Parathyroid adenoma (tissue), 2 donors: ENCODE data around the gene FXYD5.
"Not testable (repeated sequence)": the region's sequence is repeated elsewhere in the genome, so short reads cannot be mapped to it uniquely, and the experiment has no call there.

Source experiments
- H2AFZ ChIP-seq: fragments of 300-600 bp; sonication (generic); one replicate; pipeline ENCODE4 v1.7.0; 2017; ENCODE audit warnings: antibody characterized with exemption, mild to moderate bottlenecking
- H3K27ac ChIP-seq: fragments of 300-600 bp; sonication (generic); one replicate; pipeline ENCODE4 v1.7.0; 2017
- H3K27me3 ChIP-seq: fragments of 300-600 bp; sonication (generic); one replicate; pipeline ENCODE4 v1.7.0; 2017; ENCODE audit warnings: low read length; ENCODE audit not compliant: control insufficient read depth, insufficient read depth
- H3K36me3 ChIP-seq: fragments of 300-600 bp; sonication (generic); one replicate; pipeline ENCODE4 v1.7.0; 2017; ENCODE audit warnings: low read length; ENCODE audit not compliant: control insufficient read depth, insufficient read depth
- H3K4me1 ChIP-seq: fragments of 300-600 bp; sonication (generic); one replicate; pipeline ENCODE4 v1.7.0; 2017; ENCODE audit warnings: control low read depth
- H3K4me2 ChIP-seq: fragments of 300-600 bp; sonication (generic); one replicate; pipeline ENCODE4 v1.7.0; 2017; ENCODE audit warnings: low read length
- H3K4me3 ChIP-seq: fragments of 300-600 bp; sonication (generic); one replicate; pipeline ENCODE4 v1.7.0; 2017; ENCODE audit warnings: low read depth, low read length
- H3K79me2 ChIP-seq: fragments of 300-600 bp; sonication (generic); one replicate; pipeline ENCODE4 v1.7.0; 2017; ENCODE audit warnings: control low read depth
- H3K9ac ChIP-seq: fragments of 300-600 bp; sonication (generic); one replicate; pipeline ENCODE4 v1.7.0; 2017; ENCODE audit warnings: mild to moderate bottlenecking
- H3K9me3 ChIP-seq: fragments of 300-600 bp; sonication (generic); one replicate; pipeline ENCODE4 v1.7.0; 2017; ENCODE audit warnings: low read length; ENCODE audit not compliant: control insufficient read depth
- CTCF ChIP-seq: fragments of 300-600 bp; sonication (generic); IDR thresholded peaks from one replicate; pipeline ENCODE4 v1.7.0; 2017; ENCODE audit warnings: antibody characterized with exemption, mild to moderate bottlenecking
- donor health status: primary hyperparathyroidism.

FXYD5 gene

DNA sequence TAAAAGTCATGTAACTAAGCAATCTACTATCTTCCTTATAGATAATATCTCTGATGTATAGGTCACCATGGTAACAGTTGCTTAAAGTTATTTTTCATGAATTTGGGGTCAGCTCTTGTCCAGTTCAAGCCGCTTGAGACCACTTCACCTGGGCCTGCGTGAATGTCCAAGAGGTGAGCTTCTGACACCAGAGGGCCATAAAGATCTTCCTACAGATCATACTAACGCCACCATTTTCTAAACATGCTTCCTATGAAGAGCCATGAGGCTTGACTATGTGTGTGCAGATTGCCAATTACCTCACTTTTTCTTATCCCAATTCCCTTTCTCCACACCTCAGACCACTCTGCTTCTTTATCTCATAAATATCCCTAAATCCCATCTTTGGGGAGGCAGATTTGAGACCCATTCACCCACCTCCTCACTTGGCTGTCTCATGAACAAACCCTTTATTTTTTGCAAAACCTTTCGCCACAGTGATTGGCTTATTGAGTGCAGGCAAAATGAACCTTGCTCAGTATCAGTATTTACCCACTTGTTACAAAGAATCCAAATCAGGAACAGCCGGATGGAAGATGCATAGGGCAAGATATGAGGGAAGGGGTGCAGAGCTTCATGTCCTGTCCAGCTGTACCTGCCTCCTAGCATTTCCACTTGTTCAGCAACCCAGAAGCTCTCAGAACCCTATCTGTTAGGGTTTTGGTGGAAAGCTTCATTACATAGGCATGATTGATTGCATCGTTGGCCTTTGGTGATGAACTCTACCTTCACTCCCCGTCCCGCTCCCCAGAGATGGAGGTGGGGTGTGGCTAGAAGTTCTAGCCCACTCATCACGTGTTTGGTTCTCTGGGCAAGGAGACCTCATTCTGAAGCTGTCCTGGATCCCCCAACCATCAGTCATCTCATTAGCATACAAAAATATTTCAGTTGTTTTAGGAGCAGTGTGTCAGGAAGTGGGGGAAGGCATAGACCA, 39.8 kb downstream of the FXYD5 start:
- H3K9ac ChIP-seq: no peak overlapping the region
- TF ChIP-seq CTCF: no peak

GRCh38 chr19:35195830-35196229, 41.3 kb downstream of the FXYD5 start:
- H3K4me3 ChIP-seq: no peak overlapping the region
- H2AFZ ChIP-seq: no peak overlapping the region
- no peaks in the 10 kb centered on the region for H3K79me2 ChIP-seq
- H3K27ac ChIP-seq: no peak overlapping the region
- TF ChIP-seq CTCF: no peak
- no peaks in the 10 kb centered on the region for H3K27me3 ChIP-seq
- H3K36me3 ChIP-seq: no peaks in the 10 kb centered on the region
- H3K9ac ChIP-seq: no peak overlapping the region
- no peaks in the 10 kb centered on the region for H3K4me1 ChIP-seq
- no peaks in the 10 kb centered on the region for H3K9me3 ChIP-seq
- H3K4me2 ChIP-seq: no peak overlapping the region

More for the DNA sequence above, 39.8 kb downstream of the FXYD5 start:
- no peak overlapping the region for H2AFZ ChIP-seq
- H3K9me3 ChIP-seq: no peaks in the 10 kb centered on the region
- no peaks in the 10 kb centered on the region for H3K27me3 ChIP-seq
- H3K27ac ChIP-seq: no peak overlapping the region
- H3K36me3 ChIP-seq: no peaks in the 10 kb centered on the region
- H3K4me1 ChIP-seq: no peaks in the 10 kb centered on the region
- H3K4me3 ChIP-seq: no peak overlapping the region
- H3K79me2 ChIP-seq: no peaks in the 10 kb centered on the region
- H3K4me2 ChIP-seq: no peak overlapping the region

DNA sequence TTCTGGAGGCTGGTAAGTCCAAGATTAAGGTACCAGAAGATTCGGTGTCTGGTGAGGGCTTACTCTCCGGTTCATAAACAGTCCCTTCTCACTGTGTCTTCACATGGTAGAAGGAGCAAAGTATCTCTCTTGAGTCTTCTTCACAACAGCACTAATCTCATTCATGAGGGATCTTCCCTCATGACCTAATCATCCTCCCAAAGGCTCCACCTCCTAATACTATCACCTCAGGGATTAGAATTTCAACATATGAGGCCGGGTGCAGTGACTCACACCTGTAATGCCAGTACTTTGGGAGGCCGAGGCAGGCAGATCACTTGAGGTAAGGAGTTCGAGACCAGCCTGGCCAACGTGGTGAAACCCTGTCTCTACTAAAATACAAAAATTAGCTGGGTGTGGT, 42.3 kb downstream of the FXYD5 start:
- not testable (repeated sequence) for H3K4me2 ChIP-seq, H3K36me3 ChIP-seq, H3K79me2 ChIP-seq, H3K27me3 ChIP-seq, H3K9me3 ChIP-seq, H3K9ac ChIP-seq, H3K4me3 ChIP-seq, H3K27ac ChIP-seq, H2AFZ ChIP-seq, H3K4me1 ChIP-seq

- H3K27ac ChIP-seq: no peak overlapping the region
- no peak overlapping the region for H3K9ac ChIP-seq
- TF ChIP-seq CTCF: no peak
- H3K27me3 ChIP-seq: no peaks in the 10 kb centered on the region
- H3K4me3 ChIP-seq: no peak overlapping the region
- no peaks in the 10 kb centered on the region for H3K4me1 ChIP-seq
- H3K4me2 ChIP-seq: no peak overlapping the region
- H3K9me3 ChIP-seq: no peaks in the 10 kb centered on the region
- no peaks in the 10 kb centered on the region for H3K36me3 ChIP-seq
- H2AFZ ChIP-seq: no peak overlapping the region
- H3K79me2 ChIP-seq: no peaks in the 10 kb centered on the region
These were observed 44.9 kb downstream of the FXYD5 start for GRCh38 chr19:35199481-35199880.

DNA sequence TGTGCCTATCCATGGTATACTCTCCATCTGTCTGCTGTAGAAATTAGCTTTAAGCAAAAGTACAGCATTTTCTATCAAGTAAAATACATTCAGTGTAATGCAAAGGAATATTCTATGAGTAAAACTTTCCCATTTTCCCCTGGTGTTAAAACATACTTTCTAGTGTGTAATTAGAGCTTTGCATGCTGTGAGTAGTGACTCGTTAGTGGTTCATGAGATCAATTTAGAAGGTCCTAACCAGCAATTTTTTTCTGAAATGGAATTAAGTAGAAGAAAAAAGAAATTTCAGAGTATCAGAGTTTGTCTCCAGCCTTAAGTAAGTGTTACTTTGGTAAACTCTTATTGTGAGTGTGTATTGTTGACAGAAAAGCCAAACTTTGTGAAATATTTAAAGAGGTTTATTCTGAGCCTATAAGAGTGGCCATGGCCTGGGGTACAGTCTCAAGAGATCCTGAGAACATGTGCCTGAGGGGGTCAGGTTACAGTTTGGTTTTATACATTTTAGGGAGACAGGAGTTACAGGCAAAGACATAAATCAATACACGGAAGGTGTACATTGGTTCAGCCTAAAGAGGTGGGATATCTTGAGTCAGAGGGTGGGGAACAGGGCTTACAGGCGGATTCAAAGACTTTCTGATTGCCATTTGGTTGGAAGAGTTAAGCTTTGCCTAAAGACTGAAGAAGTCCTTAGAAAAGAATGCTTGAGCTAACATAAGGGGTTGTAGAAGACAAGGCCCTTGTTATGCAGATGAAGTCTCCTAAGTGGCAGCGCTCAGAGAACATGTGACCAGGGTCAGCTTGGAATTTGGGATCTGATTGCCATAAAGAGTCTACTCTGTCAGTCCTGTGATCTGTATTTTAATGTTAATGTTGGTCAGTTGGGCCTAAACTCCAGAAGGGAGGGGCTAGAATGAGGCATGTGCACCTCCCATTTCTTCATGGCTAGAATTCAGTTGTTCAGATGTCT, 48.5 kb downstream of the FXYD5 start:
- H3K9me3 ChIP-seq: no peaks in the 10 kb centered on the region
- H3K27ac ChIP-seq: no peak overlapping the region
- no peak for TF ChIP-seq CTCF

More for the DNA sequence above, 48.5 kb downstream of the FXYD5 start:
- H3K36me3 ChIP-seq: no peaks in the 10 kb centered on the region
- H2AFZ ChIP-seq: no peak overlapping the region
- no peak overlapping the region for H3K4me3 ChIP-seq
- no peaks in the 10 kb centered on the region for H3K27me3 ChIP-seq
- H3K4me1 ChIP-seq: no peaks in the 10 kb centered on the region
- no peak overlapping the region for H3K9ac ChIP-seq
- H3K4me2 ChIP-seq: no peak overlapping the region
- H3K79me2 ChIP-seq: no peaks in the 10 kb centered on the region
